HG03378 (cell line): ENCODE results near the gene KRTAP10-1.

ENCODE experiments used
- ATAC-seq: cut with Tn5 transposase; IDR thresholded peaks from one replicate; pipeline ENCODE4 v1.9.1; 2021; ENCODE audit warnings: mild to moderate bottlenecking, moderate library complexity; ENCODE audit not compliant: unreplicated experiment

KRTAP10-1 gene

DNA sequence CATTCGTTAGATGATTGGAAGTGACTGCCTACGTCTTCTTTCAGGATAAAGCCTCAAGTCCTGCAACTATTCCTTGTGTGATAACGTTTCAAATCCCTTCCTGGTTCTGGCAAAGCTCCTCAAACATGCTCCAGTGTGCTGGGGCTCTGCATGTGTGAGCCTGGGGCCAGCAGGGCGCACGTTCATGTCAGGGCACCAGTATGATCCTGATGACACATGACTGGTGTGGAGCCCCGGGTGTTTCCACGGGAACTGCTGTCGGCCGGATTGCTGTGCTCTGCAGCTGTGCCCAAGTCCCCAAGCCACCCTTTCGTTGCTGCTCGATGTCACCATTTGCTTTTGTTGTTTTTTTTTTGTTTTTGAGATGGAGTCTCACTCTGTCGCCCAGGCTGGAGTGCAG lies 21.3 kb downstream of the KRTAP10-1 start:
- ATAC-seq, result no peak

DNA sequence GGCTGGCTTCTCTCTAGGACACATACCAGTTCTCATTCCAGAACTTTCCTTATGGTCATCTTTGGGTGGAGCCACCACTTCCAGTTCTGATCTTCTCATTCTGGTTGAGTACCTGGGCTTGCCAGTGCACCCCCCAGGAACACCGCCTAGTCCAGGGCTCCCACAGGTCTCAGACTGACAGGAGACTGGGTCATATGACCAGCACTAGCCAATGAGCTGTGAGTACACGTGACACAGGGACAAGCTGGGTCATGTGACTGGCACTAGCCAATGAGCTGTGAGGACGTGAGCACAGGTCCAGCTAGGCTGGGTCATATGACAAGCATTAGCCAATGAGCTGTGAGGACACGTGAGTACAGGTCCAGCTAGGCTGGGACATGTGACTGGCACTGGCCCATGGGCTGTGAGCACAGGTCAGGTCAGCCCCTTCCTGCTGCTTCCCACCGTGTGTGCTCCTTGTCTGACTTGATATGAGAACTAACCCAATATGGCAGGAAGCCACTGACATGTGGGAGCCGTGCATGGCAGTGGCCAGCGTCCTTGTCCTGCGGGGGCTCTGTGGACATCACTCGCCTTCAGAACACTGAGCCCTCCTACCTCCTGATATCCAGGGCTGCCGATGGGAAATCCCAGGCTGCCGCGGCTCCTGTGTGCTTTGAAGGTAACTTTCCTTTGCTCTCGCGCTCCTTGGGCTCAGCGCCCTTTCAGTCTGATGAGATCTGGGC lies 22.7 kb downstream of the KRTAP10-1 start:
- ATAC-seq, result no peak

DNA sequence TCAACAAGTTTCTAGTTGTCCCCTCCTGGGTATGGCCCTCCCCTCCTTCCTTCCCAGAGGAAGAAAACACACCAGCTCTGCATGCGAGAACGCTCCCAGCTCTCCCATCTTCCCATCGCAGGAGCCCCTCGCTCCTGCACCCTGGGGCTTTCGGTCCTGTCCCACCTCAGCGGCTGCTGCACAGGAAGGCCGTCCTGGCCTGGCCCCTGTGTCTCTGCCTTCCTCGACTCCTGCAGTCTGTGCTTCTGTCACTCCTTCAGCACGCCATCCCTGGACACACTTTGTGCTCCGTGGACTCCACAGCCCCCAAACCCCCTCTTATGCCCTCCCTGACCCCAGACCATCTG lies 23.2 kb downstream of the KRTAP10-1 start:
- no peak for ATAC-seq

DNA sequence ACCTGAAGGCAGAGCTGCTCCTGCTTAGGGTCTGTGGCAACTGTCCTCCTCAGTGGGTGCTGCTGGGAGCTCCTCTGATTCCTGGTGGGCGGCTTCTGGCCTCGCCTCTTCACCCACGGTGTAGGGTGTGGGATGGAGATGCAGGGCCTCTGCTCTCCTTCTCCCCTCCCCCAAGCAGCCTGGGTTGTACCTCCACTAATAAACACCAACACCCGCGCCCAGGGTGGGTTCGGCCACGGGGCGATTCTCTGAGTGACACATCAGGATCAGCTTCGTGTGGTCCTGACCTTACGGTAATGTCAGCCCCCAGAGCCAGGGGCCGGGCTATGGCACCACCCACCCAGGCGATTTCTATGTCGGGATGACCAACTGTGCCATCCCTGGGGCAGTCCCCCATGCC lies 23.7 kb downstream of the KRTAP10-1 start:
- ATAC-seq, result no peak

DNA sequence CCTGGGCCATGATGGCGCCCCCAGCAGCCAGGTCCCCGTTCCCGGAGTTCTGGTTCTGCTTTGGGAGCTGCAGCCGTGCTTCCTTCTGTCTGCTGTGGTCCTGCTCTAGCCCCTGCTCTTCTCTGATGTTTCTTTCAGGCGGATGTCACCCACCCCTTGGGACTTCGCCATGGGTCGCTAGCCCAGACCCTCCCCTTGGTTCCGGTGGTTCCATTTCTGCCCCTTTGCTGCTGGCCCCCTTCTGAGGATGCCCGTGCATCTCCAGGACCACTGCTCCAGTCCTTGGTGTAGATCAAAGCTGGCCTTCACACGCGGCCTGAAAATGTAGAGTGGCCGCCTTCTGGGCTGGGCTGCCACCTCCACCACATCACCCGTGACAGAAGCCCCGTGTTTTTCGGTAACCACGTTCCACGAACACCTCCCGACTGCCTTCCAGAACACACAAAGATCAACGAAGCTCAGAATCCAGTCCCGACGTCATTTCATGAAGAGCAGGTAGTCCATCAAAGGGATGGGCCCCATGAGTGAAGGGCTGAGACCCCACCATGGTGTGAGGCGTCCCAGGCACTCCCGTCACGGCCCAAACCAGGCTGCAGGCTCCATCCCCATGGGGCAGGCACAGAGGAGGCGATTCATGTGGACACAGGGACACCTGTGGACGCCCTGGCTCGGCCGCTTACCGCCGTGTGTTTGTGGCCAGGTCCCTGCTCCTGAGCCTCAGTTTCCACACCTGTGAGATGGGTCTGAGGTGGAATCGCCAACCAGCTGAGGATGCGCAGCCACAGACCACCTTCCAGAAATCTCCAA lies 24.4 kb downstream of the KRTAP10-1 start:
- no peak for ATAC-seq

DNA sequence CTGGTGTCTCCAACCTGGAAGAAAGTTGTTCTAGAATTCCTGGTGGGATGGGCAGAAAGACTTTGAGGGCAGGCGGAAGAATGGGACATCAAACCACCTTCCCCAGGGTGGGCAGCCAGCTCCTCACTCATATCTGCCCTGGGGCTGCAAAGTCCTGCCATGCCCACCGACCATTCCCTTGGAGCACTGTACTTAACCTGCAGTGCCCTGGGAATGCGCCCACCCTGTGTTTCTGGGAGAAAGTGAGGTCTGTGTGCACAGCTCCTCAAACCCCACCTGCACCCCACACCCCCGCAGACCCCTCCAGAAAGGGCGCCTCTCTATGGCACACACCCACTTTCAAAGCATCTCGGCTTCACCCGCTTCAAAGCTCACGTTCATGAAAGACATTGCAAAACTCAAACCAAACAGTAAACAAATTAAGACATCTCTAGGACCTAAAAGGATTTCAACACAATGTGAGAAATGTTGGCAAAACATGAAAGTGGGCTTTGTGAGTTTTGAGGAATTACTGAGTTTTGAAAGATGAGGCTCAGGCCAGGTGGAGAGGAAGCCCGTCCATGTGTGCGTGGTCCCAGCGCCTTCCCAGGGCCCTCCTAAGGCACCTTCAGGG lies 25.1 kb downstream of the KRTAP10-1 start:
- no peak for ATAC-seq

DNA sequence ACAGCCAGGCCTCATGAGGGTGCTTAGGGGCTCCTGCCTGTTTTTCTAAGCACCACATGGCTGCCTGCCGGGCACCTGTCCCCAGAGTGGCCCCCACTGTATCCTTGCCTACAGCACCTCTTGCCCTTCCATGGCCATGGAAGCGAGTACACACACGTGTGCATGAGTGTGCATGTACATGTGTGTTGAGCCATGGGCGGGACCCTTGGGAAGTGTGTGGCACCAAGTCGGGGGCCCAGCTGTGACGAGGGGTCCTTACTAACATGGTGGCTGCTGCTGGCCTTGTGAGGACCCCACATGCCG lies 25.8 kb downstream of the KRTAP10-1 start:
- no peak for ATAC-seq

DNA sequence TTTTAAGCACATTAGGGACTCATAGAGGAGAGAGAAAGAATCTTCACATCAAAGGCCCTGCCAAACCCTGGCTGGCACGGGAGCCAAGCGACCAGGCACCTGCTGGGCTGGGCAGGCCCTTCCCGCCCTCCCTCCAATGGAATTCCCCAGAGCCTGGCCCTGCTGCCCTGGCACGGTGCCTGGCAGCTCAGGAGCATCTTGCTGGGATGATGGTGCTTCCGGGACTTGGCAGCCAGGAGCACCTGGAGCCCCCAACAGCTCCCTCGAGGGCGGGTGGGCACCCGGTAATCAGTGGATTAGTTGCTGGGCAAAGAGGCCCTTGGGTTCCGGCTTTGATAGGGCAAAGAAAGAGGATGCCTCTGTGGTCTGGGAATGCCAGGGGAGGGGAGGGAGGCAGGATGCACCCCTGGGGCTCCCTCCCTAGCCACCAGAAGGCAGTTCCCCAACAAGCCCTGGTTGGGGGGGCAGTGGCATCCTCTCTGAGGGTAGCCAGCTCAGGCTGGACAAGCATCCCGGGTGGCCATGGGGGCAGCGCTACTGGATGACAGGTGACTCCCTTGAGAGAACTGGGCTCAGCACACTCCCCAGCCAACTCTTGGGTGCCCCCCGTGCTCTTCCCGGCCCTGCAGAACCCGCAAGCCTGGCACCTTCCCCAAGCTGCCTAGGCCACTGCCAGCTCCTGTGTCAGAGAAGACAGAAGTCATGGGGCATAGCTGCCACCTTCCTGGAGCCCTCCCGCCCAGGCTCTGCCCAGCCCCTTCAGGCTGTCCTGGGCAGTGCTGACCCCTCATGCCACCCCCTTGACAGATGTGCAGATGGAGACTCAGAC lies 26.4 kb downstream of the KRTAP10-1 start:
- ATAC-seq, result no peak

DNA sequence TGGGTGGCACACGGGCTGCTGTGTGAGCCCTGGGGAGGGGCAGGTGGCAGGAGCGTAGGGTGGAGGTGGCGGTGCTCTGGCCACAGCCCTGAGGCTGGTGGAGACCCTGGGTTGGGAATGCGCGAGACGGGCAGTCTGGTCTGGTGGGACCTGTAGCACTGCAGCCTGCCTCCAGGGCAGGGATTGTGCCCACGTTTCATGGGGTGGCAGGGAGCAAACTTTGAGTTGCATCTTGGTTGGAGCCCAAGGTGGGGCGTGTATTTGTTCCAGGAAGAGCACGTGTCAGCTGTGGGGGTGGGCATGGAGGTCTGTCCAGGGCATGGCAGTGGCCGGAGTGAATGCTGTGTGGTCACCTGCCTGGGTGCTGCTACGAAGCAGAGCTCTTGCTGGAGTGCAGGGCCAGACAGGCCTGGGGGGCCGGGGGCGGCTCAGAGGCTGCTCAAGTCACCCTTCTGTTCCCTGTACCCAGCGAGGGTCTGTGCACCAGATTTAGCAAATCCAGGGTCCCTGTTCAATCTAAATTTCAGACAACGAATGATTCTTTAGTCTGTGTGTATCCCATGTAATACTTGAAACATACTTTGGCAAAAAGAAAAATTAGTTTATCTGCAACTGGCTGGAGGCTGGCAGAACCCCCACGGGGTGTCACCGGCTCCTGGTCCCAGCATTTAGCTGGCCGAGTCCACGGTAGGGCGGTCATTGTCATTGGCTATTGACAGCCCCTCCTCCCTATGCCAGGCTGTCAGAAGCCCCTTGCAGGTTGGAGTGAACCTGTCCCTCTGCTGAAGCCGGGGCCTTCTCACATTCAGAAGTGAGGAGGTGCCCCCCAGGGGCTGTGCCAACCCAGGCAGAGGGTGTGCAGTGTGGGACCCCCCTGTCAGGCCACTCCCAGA lies 27.3 kb downstream of the KRTAP10-1 start:
- no peak for ATAC-seq

DNA sequence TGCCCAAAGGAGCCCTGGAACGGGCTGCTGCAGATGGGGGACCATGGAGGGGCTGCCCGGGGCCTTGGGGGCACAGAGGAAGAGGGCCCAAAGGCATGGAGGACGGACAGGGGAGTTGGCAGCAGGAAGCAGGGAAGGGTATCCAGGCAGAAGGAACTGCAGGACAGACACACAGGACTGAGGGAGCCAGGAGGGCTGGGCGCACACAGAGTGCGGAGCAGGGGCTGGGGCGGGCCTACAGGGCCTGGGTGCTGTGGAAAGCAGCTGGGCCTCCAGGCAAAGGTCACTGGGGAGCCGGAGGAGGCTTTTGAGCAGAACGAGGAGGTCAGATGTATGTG lies 28.1 kb downstream of the KRTAP10-1 start:
- no peak for ATAC-seq

DNA sequence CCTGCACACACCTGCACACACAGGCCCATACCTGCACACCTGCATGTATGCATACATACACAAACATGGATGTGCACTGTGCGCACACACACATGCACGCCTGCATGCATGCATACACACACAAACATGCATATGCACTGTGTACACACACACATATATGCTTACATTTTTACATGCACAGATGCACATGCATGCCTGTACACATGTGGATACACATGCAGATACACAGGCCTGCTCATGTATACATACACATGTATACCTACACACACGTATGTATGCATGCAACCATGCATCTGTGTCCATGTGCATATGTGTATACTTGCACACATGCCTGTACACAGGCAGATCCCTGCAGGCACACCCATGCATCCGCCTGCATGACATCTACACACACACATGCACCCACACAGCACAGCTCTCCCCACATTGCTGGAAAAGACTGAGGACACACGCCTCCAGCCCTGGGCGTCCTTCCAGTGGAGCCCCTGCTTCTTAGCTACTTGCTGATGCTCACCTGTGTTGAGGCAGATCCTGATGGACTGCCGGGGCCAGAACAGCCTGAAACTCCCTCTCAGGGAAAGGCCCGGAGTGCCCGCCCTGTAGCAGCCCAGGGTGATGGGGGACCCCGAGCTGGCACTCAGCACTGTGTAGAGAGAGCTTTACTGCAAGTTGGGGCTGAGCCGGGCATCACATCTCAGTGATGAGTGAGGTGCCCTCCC lies 28.6 kb downstream of the KRTAP10-1 start:
- ATAC-seq, result no peak

DNA sequence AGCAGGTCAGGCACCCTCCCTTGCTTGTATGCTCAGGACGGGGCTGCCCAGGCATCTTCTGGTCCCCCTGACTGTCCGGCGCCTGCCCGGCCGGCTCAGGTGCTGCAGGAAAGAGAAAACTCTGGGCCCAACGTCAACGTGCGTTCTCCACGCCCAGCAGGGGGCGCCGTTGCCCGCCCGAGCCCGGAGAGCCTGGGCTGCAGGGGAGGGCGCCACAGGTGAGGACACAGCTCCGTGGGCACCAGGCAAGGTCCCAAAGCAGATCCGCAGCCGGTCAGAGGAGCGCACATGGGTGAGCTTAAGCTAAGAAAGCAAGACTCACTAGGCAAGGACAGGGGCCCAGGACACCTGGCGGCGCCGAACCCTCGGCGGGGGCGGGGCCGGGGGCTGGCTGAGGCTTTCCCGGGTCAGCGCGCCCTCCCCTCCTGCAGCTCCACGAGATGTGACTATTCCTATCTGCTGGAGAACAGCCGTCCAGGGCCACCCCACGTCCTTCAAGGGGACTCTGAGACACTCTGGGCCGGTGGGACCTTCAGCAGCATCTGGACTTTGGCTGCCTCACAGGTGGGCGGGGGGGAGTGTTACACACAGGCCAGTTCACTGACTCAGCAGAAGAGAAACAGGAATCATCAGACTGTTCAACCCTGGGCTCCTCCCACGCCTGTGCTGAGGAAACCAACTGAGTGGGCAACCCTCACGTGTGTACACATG lies 29.3 kb downstream of the KRTAP10-1 start:
- no peak for ATAC-seq

DNA sequence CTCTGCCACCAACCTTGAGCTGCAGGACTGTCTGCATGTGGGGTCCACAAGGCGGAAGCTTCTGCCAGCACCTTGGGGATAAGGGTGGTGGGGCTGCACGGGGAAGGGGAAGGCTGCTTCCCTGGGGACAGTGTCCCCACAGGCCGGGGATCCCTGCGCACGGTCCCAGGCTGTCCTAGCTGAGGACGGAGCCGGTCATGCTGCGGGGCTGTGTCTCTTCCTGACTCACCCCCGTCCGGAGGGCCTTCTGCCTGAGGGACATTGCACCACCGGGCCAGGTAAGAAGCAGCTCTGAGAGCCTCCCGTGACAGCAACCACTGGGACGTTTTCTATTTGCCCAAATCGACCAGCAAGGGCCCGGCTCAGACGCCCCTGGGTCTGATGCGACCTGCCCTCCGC lies 29.9 kb downstream of the KRTAP10-1 start:
- ATAC-seq, result no peak

DNA sequence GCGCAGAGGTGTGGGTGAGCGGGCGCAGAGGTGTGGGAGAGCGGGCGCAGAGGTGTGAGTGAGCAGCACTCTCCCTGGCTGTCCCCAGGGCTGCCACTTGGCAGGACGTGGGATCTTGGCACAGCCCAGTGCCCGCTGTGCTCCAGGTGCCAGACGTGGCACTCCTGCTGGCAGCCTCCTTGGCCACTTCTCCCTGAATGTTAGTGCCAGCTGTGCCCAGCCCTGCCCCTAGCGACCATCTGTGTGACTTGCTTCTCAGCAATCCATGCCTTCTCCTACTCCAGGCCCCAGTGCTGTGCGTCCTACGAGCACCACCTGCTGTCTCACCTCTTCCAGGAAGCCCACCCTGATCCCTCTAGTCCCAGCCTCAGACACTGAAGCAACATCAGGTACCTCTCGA lies 30.5 kb downstream of the KRTAP10-1 start:
- no peak for ATAC-seq

DNA sequence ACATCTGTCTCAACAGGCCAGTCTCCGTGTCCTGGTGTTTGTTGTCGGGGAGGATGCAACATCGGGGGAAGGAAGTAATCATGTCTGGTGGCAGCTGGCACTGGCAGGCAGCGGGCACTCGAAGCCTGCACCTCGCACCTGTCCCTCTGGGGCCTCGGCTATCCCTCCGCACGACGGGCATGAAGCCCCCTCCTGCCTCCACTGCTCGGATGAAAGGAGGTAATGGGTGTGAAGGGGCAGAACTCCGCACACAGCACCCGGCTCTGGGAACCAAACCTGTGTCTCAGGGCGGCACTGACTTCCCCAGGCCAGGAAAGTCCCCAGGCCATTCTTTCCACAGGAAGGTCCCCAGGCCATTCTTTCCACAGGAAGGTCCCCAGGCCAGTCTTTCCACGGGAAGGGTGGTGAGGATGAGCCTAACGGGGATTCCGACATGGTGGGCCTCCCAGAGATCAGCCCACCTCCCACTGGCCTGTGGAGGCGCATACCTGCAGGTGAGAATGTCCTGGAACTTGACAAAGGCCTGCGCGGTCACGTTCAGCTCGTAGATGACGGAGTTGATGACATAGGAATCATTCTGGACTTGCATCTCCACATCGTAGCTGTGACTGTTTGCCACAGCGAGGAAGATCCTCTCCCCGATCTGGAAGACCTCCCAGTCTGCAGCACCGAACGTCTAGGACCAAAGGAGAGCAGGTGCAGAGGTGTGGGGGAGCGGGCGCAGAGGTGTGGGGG lies 31.1 kb downstream of the KRTAP10-1 start:
- no peak for ATAC-seq

DNA sequence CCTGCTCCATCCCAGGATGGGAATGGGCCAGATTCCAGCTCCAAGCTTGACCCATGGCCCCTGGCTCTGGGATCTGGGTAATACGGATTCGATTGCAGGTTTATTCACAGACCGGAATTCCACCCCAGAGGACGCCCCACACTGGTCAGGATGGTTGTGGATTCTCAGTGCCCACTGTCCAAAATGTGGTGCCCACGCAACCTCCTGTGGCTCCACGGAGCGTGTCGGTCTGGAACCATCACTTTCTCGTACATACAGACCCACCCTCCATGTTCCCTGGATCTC lies 31.6 kb downstream of the KRTAP10-1 start:
- no peak for ATAC-seq

DNA sequence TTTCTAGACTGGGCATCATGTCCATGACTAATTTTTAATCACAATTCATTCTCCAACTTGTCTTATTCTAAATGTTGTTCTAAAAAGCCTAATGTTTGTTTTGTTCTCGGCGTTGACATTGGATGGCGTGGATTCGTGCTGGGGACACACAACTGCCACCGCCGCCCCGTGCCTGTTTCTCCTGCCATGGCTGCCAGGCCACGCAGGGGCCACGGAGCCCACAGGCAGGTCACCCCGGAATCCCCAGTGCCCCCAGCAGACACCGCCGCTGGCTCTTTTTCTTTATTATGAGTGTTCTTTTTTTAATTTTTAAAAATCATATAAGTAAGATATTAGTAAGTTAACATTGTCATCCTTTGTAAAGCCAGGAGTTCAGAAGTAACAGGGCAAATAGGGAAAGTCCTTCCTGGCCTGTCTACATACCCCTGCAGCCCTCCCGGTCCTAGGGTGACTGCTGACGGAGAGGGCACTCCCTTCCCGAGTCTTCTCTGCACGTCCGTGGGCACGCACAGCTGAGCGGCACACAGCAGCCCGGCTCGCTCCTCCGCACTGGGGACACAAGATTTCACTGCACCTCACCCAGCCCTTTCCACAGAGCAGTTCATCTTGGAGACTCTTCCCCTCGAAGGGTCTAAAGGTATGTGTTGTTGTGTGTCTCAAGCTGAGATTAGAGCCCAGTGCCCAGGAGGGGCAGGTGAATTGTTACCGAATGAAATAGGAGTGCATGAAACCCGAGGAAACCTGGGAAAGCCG lies 32.1 kb downstream of the KRTAP10-1 start:
- ATAC-seq, result no peak
